Cardiac muscle cell (in vitro differentiated cells and primary cell): ENCODE results near the gene CCNC. TPM values are rescaled to one million over a fixed set of nuclear protein-coding genes. Genes with fewer than 3 reads are reported as not detected.

Experiments
- DNase-seq, 2 donors: peaks; one replicate each; pipeline versions ENCODE4 v3.0.0 to v3.0.0-alpha.2; 2010 to 2017; ENCODE audit warnings: low read depth in 1 of 2, low spot score in 1 of 2
- H3K27ac ChIP-seq: fragments of 200-600 bp; sonication (generic); 2 replicates; pipeline ENCODE4 v1.5.1; 2016
- H3K27me3 ChIP-seq: fragments of 200-600 bp; sonication (generic); 2 replicates; pipeline ENCODE4 v1.6.0; 2016; ENCODE audit warnings: control low read depth
- H3K36me3 ChIP-seq: fragments of 200-600 bp; sonication (generic); 2 replicates; pipeline ENCODE4 v1.5.1; 2016; ENCODE audit warnings: control low read depth
- H3K4me1 ChIP-seq: fragments of 200-600 bp; sonication (generic); 2 replicates; pipeline ENCODE4 v1.8.1; 2017; ENCODE audit warnings: low read depth, mild to moderate bottlenecking, mixed run types
- H3K4me3 ChIP-seq: fragments of 200-600 bp; sonication (generic); 2 replicates; pipeline ENCODE4 v1.5.1; 2016; ENCODE audit warnings: mild to moderate bottlenecking
- H3K9me3 ChIP-seq: fragments of 200-600 bp; sonication (generic); 2 replicates; pipeline ENCODE4 v1.5.1; 2017; ENCODE audit warnings: low read depth, mild to moderate bottlenecking, control low read depth
- CTCF ChIP-seq: IDR thresholded peaks from 2 replicates; pipeline ENCODE4 v1.5.1; 2012; ENCODE audit warnings: low read depth, mild to moderate bottlenecking, low read length
- polyA plus RNA-seq: library from polyadenylated mRNA; unstranded; fragments of >200 nt; fragmentation: Nextera tagmentation; extraction: Ambion mirVana; gene quantifications from 2 replicates; pipeline ENCODE4 v1.2.1, GENCODE V29; 2016
- total RNA-seq: library from RNA; depleted of rRNA; stranded (reverse); fragments of >200 nt; gene quantifications from 2 replicates; pipeline ENCODE4 v1.2.3, GENCODE V29; 2016

CCNC gene
- total and polyA plus RNA-seq, 2 experiments from 2014 or later = 39.7 to 68.1 TPM

GRCh38 chr6:99521633-99522151 is 46.8 kb downstream of the CCNC start:
- no peaks in the 10 kb centered on the region for H3K9me3 ChIP-seq
- no peaks in the 10 kb centered on the region for H3K4me1 ChIP-seq
- no peaks in the 10 kb centered on the region for H3K27me3 ChIP-seq
- peak overlapping the region; percentile 92 for H3K4me3 ChIP-seq
- TF ChIP-seq CTCF = no peak
- peak; percentile 23 to 84 for DNase-seq
- H3K27ac ChIP-seq = peak overlapping the region; percentile 79
- H3K36me3 ChIP-seq = peaks cover 6% of the 10 kb centered on the region

GRCh38 chr6:99520855-99521632 is 47.4 kb downstream of the CCNC start:
- H3K4me1 ChIP-seq = no peaks in the 10 kb centered on the region
- TF ChIP-seq CTCF = peak; percentile 84
- H3K27me3 ChIP-seq = no peaks in the 10 kb centered on the region
- H3K4me3 ChIP-seq = peak overlapping the region; percentile 92
- H3K27ac ChIP-seq = peak overlapping the region; percentile 79
- peak; percentile 89 to 90 for DNase-seq
- peaks cover 6% of the 10 kb centered on the region for H3K36me3 ChIP-seq
- H3K9me3 ChIP-seq = no peaks in the 10 kb centered on the region

- H3K4me3 ChIP-seq = no peak overlapping the region
Measured at GRCh38 chr6:99519446-99519845, 49.0 kb downstream of the CCNC start.

GRCh38 chr6:99514089-99514488 is 54.4 kb downstream of the CCNC start:
- H3K4me3 ChIP-seq = peak overlapping the region; percentile 82
- no peaks in the 10 kb centered on the region for H3K27me3 ChIP-seq
- DNase-seq = peak in 1 of 2 donors; percentile 19
- H3K4me1 ChIP-seq = peaks cover 3% of the 10 kb centered on the region
- no peak for TF ChIP-seq CTCF
- no peaks in the 10 kb centered on the region for H3K36me3 ChIP-seq
- no peak overlapping the region for H3K27ac ChIP-seq
- no peaks in the 10 kb centered on the region for H3K9me3 ChIP-seq

More at GRCh38 chr6:99519446-99519845, 49.0 kb downstream of the CCNC start:
- H3K9me3 ChIP-seq = no peaks in the 10 kb centered on the region
- no peak for TF ChIP-seq CTCF
- DNase-seq = no peak
- H3K4me1 ChIP-seq = no peaks in the 10 kb centered on the region
- no peaks in the 10 kb centered on the region for H3K36me3 ChIP-seq
- H3K27me3 ChIP-seq = no peaks in the 10 kb centered on the region
- H3K27ac ChIP-seq = no peak overlapping the region

- no peak for DNase-seq
- Histone ChIP-seq H3K36me3 (no peaks in the 10 kb centered on the region), H3K9me3 (no peaks in the 10 kb centered on the region), H3K4me3 (no peak overlapping the region), H3K27me3 (no peaks in the 10 kb centered on the region), H3K27ac (no peak overlapping the region), H3K4me1 (peaks cover 3% of the 10 kb centered on the region)
- TF ChIP-seq CTCF = no peak
Measured at GRCh38 chr6:99512033-99512432, 56.4 kb downstream of the CCNC start.
